CD4-positive, alpha-beta memory T cell (primary cell): ENCODE results near the gene APBB2. TPM values are rescaled to one million over a fixed set of nuclear protein-coding genes. Genes with fewer than 3 reads are reported as not detected.

ENCODE experiments used
- CTCF ChIA-PET: fragments of 350-600 bp; sonication (Branson Sonifier 250); formaldehyde crosslinking; loops from one replicate; lab custom pipeline; 2021; ENCODE audit warnings: inconsistent platforms; ENCODE audit not compliant: partially characterized antibody; lab: Charles Lee
- POLR2A ChIA-PET: fragments of 350-600 bp; sonication (Branson Sonifier 250); formaldehyde crosslinking; loops from one replicate; lab custom pipeline; 2021; ENCODE audit not compliant: partially characterized antibody; lab: Charles Lee
- DNase-seq, 5 donors: peaks; one replicate each; pipeline versions ENCODE4 v3.0.0 to v3.0.0-alpha.2; 2020 to 2022; ENCODE audit warnings: mixed read lengths in 1 of 5
- H3K27ac ChIP-seq: one replicate; pipeline ENCODE4 v1.7.0; 2013; ENCODE audit warnings: low read depth, low read length
- H3K27me3 ChIP-seq: 2 replicates; pipeline ENCODE4 v1.7.0; 2013; ENCODE audit warnings: mild to moderate bottlenecking, low read length, moderate library complexity; ENCODE audit not compliant: insufficient read depth
- H3K36me3 ChIP-seq: 2 replicates; pipeline ENCODE4 v1.7.0; 2013; ENCODE audit warnings: mild to moderate bottlenecking, low read length, moderate library complexity; ENCODE audit not compliant: insufficient read depth
- H3K4me1 ChIP-seq: 2 replicates; pipeline ENCODE4 v1.7.0; 2013; ENCODE audit warnings: mild to moderate bottlenecking, low read length, moderate library complexity; ENCODE audit not compliant: insufficient read depth
- H3K4me3 ChIP-seq, 2 donors: one replicate each; pipeline ENCODE4 v1.7.0; 2013; ENCODE audit warnings: low read length in 2 of 2, mild to moderate bottlenecking in 1 of 2
- H3K9me3 ChIP-seq, 2 donors: one replicate each; pipeline ENCODE4 v1.7.0; 2013; ENCODE audit warnings: low read length in 2 of 2, control low read depth in 1 of 2; ENCODE audit not compliant: control insufficient read depth in 1 of 2
- H3K27ac Mint-ChIP-seq, 7 donors: one replicate each; pipeline ENCODE4 v1.8.0; 2020 to 2021; ENCODE audit warnings: mixed read lengths in 7 of 7, mild to moderate bottlenecking in 6 of 7, inconsistent platforms in 3 of 7, moderate library complexity in 3 of 7
- H3K27me3 Mint-ChIP-seq, 2 donors: one replicate each; pipeline ENCODE4 v1.8.0; 2020 to 2021; ENCODE audit warnings: mixed read lengths in 2 of 2
- H3K36me3 Mint-ChIP-seq, 2 donors: one replicate each; pipeline ENCODE4 v1.8.0; 2020 to 2021; ENCODE audit warnings: mixed read lengths in 2 of 2, inconsistent platforms in 1 of 2, mild to moderate bottlenecking in 1 of 2
- H3K4me1 Mint-ChIP-seq, 4 donors: one replicate each; pipeline ENCODE4 v1.8.0; 2020 to 2021; ENCODE audit warnings: mixed read lengths in 4 of 4, mild to moderate bottlenecking in 1 of 4
- H3K4me3 Mint-ChIP-seq, 8 donors: one replicate each; pipeline ENCODE4 v1.8.0; 2020 to 2021; ENCODE audit warnings: mixed read lengths in 8 of 8, mild to moderate bottlenecking in 7 of 8, moderate library complexity in 6 of 8, inconsistent platforms in 3 of 8
- H3K9me3 Mint-ChIP-seq, 8 donors: one replicate each; pipeline ENCODE4 v1.8.0; 2020 to 2021; ENCODE audit warnings: mixed read lengths in 8 of 8, mild to moderate bottlenecking in 5 of 8, inconsistent platforms in 3 of 8, moderate library complexity in 1 of 8
- intact Hi-C: fragments of 100-400 bp; cut with micrococcal nuclease; formaldehyde crosslinking; loops from one replicate; pipeline ENCODE4 v1.15.1; 2023
- polyA plus RNA-seq, 2 donors: library from polyadenylated mRNA; unstranded; fragments of 300-500 nt; fragmentation: Illumina TruSeq; gene quantifications; one replicate each; pipeline ENCODE4 v1.2.3, GENCODE V29; 2021
- total RNA-seq, 2 experiments: library from RNA; stranded (reverse); gene quantifications; one replicate each; pipeline ENCODE4 v1.2.3, GENCODE V29; 2021

APBB2 gene
- total and polyA plus RNA-seq, 4 experiments from 2014 or later = 0.50 to 0.58 TPM; not detected in 2

DNA sequence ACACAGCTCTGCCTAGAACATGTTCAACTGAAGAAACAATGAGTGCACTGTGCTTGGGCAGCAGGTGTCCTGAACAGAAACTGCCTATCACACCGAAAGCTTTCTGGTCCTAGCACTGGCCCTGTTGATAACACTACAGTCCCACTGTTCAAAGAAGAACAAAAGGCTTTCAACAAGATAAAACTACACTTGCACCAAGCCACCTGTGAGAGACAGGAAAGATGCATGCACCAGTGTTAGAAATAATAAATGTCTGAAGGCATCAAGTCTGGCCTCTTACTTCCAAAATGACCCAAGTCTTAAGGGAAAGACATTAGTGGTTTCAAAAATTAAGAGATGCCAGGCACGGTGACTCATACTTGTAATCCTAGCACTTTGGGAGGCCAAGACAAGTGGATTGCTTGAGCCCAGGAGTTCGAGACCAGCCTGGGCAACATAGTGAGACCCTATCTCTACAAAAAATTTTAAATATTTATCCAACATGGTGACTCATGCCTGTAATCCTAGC lies 68.7 kb downstream of the APBB2 start:
- no peaks in the 10 kb centered on the region for H3K36me3 Mint-ChIP-seq

DNA sequence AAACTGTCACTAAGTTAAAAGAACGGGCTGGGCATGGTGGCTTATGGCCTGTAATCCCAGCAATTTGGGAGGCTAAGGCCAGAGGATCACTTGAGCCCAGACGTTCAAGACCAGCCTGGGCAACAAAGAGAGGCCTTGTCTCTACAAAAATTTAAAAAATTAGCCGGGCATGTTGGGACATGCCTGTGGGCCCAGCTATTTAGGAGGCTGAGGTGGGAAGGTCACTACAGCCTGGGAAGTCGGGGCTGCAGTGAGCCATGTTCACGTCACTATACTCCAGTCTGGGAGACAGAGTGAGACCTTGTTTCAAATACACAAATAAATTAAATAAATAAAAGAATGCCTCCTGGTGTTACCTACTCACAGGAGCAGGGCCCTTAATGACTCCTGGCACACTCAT lies 69.5 kb downstream of the APBB2 start:
- ChIA-PET POLR2A (no interaction called here), CTCF (no interaction called here)
- H3K4me1 Mint-ChIP-seq = no peaks in the 10 kb centered on the region
- DNase-seq = no peak
- Histone ChIP-seq H3K9me3 (no peaks in the 10 kb centered on the region), H3K27ac (no peak overlapping the region), H3K27me3 (no peaks in the 10 kb centered on the region), H3K4me3 (no peak overlapping the region), H3K36me3 (no peaks in the 10 kb centered on the region), H3K4me1 (no peaks in the 10 kb centered on the region)
- H3K27me3 Mint-ChIP-seq = no peaks in the 10 kb centered on the region
- H3K36me3 Mint-ChIP-seq = no peaks in the 10 kb centered on the region
- H3K27ac Mint-ChIP-seq = no peak overlapping the region
- intact Hi-C loops = no loop called here
- no peak overlapping the region for H3K4me3 Mint-ChIP-seq
- no peaks in the 10 kb centered on the region for H3K9me3 Mint-ChIP-seq

More for the DNA sequence above, 68.7 kb downstream of the APBB2 start:
- H3K4me1 Mint-ChIP-seq = no peaks in the 10 kb centered on the region
- Histone ChIP-seq H3K9me3 (no peaks in the 10 kb centered on the region), H3K27ac (no peak overlapping the region), H3K4me1 (no peaks in the 10 kb centered on the region), H3K27me3 (no peaks in the 10 kb centered on the region), H3K4me3 (no peak overlapping the region), H3K36me3 (no peaks in the 10 kb centered on the region)
- CTCF ChIA-PET = interaction anchor here (0.7 kb wide), 1 partner anchor 95 kb away, joined by 3 read pairs; no protein-coding TSS in a partner anchor
- H3K27me3 Mint-ChIP-seq = no peaks in the 10 kb centered on the region
- H3K9me3 Mint-ChIP-seq = no peaks in the 10 kb centered on the region
- H3K4me3 Mint-ChIP-seq = no peak overlapping the region
- no peak overlapping the region for H3K27ac Mint-ChIP-seq
- intact Hi-C loops = no loop called here
- no peak for DNase-seq
- POLR2A ChIA-PET = no interaction called here

DNA sequence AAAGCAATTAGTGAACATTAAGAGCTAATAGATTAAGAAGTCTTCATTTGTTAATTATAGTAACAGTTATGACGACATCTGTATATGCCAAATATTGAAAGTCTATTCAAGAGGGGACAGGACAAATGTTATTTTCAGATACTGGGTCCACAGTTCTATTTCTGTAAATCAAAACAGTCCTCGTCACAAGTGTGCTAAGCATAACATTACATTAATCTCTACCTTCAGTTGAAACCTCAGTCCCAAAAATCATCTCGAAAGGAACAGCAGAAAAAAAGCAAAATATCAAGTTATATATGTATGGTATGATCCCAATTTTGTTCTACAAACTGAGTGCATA lies 70.3 kb downstream of the APBB2 start:
- Histone ChIP-seq H3K4me3 (no peak overlapping the region), H3K27me3 (no peaks in the 10 kb centered on the region), H3K4me1 (no peaks in the 10 kb centered on the region), H3K9me3 (no peaks in the 10 kb centered on the region), H3K36me3 (no peaks in the 10 kb centered on the region), H3K27ac (no peak overlapping the region)
- Mint-ChIP-seq H3K27me3 (no peaks in the 10 kb centered on the region), H3K36me3 (no peaks in the 10 kb centered on the region), H3K4me3 (no peak overlapping the region), H3K9me3 (no peaks in the 10 kb centered on the region), H3K4me1 (no peaks in the 10 kb centered on the region), H3K27ac (no peak overlapping the region)
- POLR2A ChIA-PET = no interaction called here
- intact Hi-C loops = no loop called here
- no peak for DNase-seq
- CTCF ChIA-PET = no interaction called here

DNA sequence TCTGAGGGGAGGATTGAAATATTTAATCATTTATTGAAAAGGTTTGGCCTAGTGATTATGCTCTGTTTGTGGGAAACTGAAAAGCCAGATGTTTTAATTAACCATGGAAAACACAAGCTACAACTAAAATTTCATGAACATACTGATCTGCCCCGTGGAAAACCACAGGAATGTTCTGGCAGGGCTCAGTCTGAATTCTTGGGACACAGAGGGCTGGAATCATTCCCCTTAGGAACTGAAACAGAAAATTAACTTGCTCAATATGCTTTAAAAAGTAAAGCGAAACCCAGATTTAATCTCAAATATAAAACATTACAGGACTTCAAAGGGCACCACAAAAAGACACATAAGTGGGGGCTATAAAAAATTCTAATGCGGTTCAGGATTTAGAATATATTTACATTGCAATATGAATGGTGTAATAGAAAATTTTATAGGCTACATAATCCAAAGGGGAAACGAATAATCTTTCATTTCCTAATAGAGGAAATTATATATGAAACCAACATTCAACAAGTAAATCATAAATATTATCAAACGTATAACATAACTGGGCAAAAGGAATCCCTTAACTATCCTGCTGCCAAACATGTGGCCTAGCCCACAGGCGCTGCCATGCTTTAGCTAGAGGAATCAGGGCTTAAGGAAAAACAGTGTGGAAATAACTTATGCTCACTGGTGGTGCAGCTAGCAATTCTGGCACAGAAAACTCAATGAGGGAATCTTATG lies 70.9 kb downstream of the APBB2 start:
- Histone ChIP-seq H3K27ac (no peak overlapping the region), H3K4me1 (no peaks in the 10 kb centered on the region), H3K27me3 (no peaks in the 10 kb centered on the region), H3K9me3 (no peaks in the 10 kb centered on the region), H3K36me3 (no peaks in the 10 kb centered on the region), H3K4me3 (no peak overlapping the region)
- ChIA-PET POLR2A (no interaction called here), CTCF (no interaction called here)
- no peak for DNase-seq
- intact Hi-C loops = no loop called here
- H3K4me3 Mint-ChIP-seq = no peak overlapping the region
- H3K36me3 Mint-ChIP-seq = no peaks in the 10 kb centered on the region
- H3K27ac Mint-ChIP-seq = no peak overlapping the region
- no peaks in the 10 kb centered on the region for H3K4me1 Mint-ChIP-seq
- no peaks in the 10 kb centered on the region for H3K27me3 Mint-ChIP-seq
- H3K9me3 Mint-ChIP-seq = no peaks in the 10 kb centered on the region

DNA sequence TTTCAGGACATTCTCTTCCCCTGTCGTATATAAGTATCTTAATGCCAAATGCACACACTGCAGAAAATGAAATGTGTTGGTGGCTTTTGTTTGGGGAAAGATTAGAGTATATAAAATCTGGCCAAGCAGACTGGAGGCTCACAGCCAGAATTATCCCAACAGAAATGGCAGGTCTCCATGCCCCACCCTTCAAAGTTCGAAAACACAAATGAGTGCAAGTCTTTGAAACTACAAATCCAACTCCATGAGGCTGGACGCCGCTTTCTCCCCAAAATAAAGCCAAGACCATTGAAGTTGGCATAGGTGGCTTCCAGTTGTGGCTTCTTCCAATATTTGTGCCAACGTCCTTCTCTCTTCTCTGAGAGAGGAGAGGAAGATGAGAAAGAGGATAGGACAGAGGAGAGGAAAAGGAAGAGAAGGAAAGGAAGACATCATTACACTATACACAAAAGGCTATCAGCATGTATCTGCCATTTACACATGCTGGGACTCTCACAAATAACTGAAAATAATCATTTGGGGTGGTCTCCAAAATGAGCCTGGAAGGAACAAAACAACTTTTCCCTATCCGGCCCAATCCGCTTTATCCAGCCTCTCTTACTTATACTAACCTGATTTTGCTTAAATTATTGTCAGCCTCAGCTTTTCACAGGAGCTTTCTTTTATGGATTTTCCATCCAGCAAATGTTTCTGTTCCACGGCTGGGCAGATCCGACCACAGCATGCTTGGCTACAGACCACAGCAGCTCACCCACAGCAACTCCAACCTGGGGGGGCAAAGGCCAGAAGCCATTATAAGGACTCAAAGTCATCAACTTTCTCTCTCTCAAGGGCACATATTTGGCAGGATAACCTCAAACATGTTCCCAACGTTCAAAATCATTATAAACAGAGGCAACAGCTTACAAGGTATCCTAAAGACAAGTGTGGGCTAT lies 71.7 kb downstream of the APBB2 start:
- Mint-ChIP-seq H3K27me3 (no peaks in the 10 kb centered on the region), H3K4me1 (no peaks in the 10 kb centered on the region)

DNA sequence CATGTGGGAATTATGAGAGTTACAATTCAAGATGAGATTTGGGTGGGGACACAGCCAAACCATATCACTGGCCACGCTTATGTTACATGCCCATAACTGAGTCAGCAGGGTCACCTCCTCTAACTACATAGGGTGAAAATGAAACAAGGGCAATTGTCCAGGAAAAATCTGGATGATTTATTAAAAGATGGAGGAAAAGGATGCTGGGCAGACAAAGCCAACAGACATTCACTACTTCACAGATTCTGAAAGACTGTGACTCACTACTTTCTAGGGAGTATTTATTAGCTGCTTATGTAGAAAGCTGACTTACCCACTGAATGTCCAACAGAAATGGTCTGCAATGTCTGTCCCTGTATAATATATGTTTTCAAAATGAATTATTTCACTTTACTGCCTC lies 72.4 kb downstream of the APBB2 start:
- H3K36me3 ChIP-seq = no peaks in the 10 kb centered on the region
- POLR2A ChIA-PET = no interaction called here
- Mint-ChIP-seq H3K36me3 (no peaks in the 10 kb centered on the region), H3K4me1 (no peaks in the 10 kb centered on the region), H3K9me3 (no peaks in the 10 kb centered on the region), H3K4me3 (no peak overlapping the region), H3K27ac (no peak overlapping the region), H3K27me3 (no peaks in the 10 kb centered on the region)
- H3K4me1 ChIP-seq = no peaks in the 10 kb centered on the region
- no peak overlapping the region for H3K4me3 ChIP-seq
- CTCF ChIA-PET = no interaction called here
- H3K27ac ChIP-seq = no peak overlapping the region
- no peaks in the 10 kb centered on the region for H3K27me3 ChIP-seq
- intact Hi-C loops = no loop called here
- DNase-seq = no peak
- no peaks in the 10 kb centered on the region for H3K9me3 ChIP-seq

More for the DNA sequence above, 71.7 kb downstream of the APBB2 start:
- no peak overlapping the region for H3K4me3 ChIP-seq
- no peak for DNase-seq
- Mint-ChIP-seq H3K4me3 (no peak overlapping the region), H3K36me3 (no peaks in the 10 kb centered on the region), H3K27ac (no peak overlapping the region), H3K9me3 (no peaks in the 10 kb centered on the region)
- H3K36me3 ChIP-seq = no peaks in the 10 kb centered on the region
- ChIA-PET POLR2A (no interaction called here), CTCF (no interaction called here)
- H3K27ac ChIP-seq = no peak overlapping the region
- H3K4me1 ChIP-seq = no peaks in the 10 kb centered on the region
- no peaks in the 10 kb centered on the region for H3K9me3 ChIP-seq
- H3K27me3 ChIP-seq = no peaks in the 10 kb centered on the region
- intact Hi-C loops = no loop called here

DNA sequence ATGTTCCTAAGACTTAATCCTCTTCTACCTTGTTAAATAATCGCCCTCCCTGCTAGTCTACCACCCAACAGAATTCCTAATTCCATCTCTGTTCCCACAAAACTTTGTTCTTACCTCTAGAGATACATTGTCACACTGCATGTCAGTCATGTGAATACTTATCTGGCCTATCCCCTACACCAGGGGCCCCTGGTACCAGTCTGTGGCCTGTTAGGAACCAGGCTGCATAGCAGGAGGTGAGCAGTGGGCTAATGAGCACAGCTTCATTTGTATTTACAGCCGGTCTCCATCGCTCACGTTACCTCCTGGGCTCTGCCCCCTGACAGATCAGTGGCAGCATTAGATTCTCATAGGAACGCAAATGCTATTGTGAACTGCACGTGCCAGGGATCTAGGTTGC lies 73.9 kb downstream of the APBB2 start:
- no peak overlapping the region for H3K27ac ChIP-seq
- no peaks in the 10 kb centered on the region for H3K36me3 Mint-ChIP-seq
- H3K4me1 ChIP-seq = no peaks in the 10 kb centered on the region
- no peak overlapping the region for H3K4me3 Mint-ChIP-seq
- ChIA-PET POLR2A (no interaction called here), CTCF (no interaction called here)
- no peak overlapping the region for H3K4me3 ChIP-seq
- H3K27ac Mint-ChIP-seq = no peak overlapping the region
- peaks cover 0 to 4% of the 10 kb centered on the region in 2 donors for H3K27me3 Mint-ChIP-seq
- DNase-seq = no peak
- H3K27me3 ChIP-seq = no peaks in the 10 kb centered on the region
- H3K9me3 ChIP-seq = no peaks in the 10 kb centered on the region
- no peaks in the 10 kb centered on the region for H3K4me1 Mint-ChIP-seq
- peaks cover 0 to 3% (median 0%) of the 10 kb centered on the region in 8 donors for H3K9me3 Mint-ChIP-seq
- intact Hi-C loops = no loop called here
- H3K36me3 ChIP-seq = no peaks in the 10 kb centered on the region
